ENCODE data around the gene UBAP1. TPM values are rescaled to one million over a fixed set of nuclear protein-coding genes. Genes with fewer than 3 reads are reported as not detected.
A peak's percentile ranks its signal among the peaks of the same experiment; 100 is the strongest.

The UBAP1 gene
- total RNA-seq, 4 donors from 2014 or later, result 42.2 to 63.3 (median 51.9) TPM

GRCh38 chr9:34197756-34198711 lies 19.2 kb downstream of the UBAP1 start:
- Histone ChIP-seq H3K27ac (no peak overlapping the region), H3K9me3 (no peaks in the 10 kb centered on the region), H3K27me3 (no peaks in the 10 kb centered on the region), H3K4me3 (no peak overlapping the region), H3K36me3 (no peaks in the 10 kb centered on the region), H3K4me1 (peaks cover 15% of the 10 kb centered on the region)
- no peak for DNase-seq (ENCODE audit: low spot score in 2 of 2)
- TF ChIP-seq EP300 (IDR thresholded peaks at IDR 0.05) (no peak), CTCF (IDR thresholded peaks at IDR 0.05) (no peak), POLR2AphosphoS5 (IDR thresholded peaks at IDR 0.05) (no peak), POLR2A (IDR thresholded peaks at IDR 0.05) (no peak)
- WGBS, result 78% methylated on average over 6 of the region's 6 CpGs

- Histone ChIP-seq H3K27me3 (no peaks in the 10 kb centered on the region), H3K4me1 (peaks cover 30% of the 10 kb centered on the region), H3K27ac (no peak overlapping the region), H3K4me3 (no peak overlapping the region), H3K36me3 (no peaks in the 10 kb centered on the region), H3K9me3 (no peaks in the 10 kb centered on the region)
- no peak for DNase-seq (ENCODE audit: low spot score in 2 of 2)
- 81% methylated on average over 2 of the region's 2 CpGs for WGBS
- TF ChIP-seq POLR2AphosphoS5 (IDR thresholded peaks at IDR 0.05) (no peak), EP300 (IDR thresholded peaks at IDR 0.05) (no peak), CTCF (IDR thresholded peaks at IDR 0.05) (no peak), POLR2A (IDR thresholded peaks at IDR 0.05) (no peak)
Observed at GRCh38 chr9:34200092-34200491, 21.2 kb downstream of the UBAP1 start.

GRCh38 chr9:34203275-34203991 lies 24.6 kb downstream of the UBAP1 start:
- 51% methylated on average over 4 of the region's 4 CpGs for WGBS
- no peak for TF ChIP-seq CTCF (IDR thresholded peaks at IDR 0.05)
- no peak for TF ChIP-seq EP300 (IDR thresholded peaks at IDR 0.05)
- TF ChIP-seq POLR2AphosphoS5 (IDR thresholded peaks at IDR 0.05), result no peak
- no peak for TF ChIP-seq POLR2A (IDR thresholded peaks at IDR 0.05)
- Histone ChIP-seq H3K27me3 (no peaks in the 10 kb centered on the region), H3K4me1 (peaks cover 32% of the 10 kb centered on the region), H3K36me3 (no peaks in the 10 kb centered on the region), H3K27ac (peak overlapping the region; percentile 57), H3K9me3 (no peaks in the 10 kb centered on the region), H3K4me3 (no peak overlapping the region)
- no peak for DNase-seq (ENCODE audit: low spot score in 2 of 2)

- Histone ChIP-seq H3K27ac (peak overlapping the region; percentile 57), H3K4me1 (peaks cover 32% of the 10 kb centered on the region), H3K9me3 (no peaks in the 10 kb centered on the region), H3K27me3 (no peaks in the 10 kb centered on the region), H3K4me3 (no peak overlapping the region), H3K36me3 (no peaks in the 10 kb centered on the region)
- DNase-seq (ENCODE audit: low spot score in 2 of 2), result no peak
- 30% methylated on average over 6 of the region's 6 CpGs for WGBS
- TF ChIP-seq CTCF (IDR thresholded peaks at IDR 0.05), result no peak
- no peak for TF ChIP-seq POLR2AphosphoS5 (IDR thresholded peaks at IDR 0.05)
- no peak for TF ChIP-seq POLR2A (IDR thresholded peaks at IDR 0.05)
Observed at GRCh38 chr9:34203992-34204635, 25.3 kb downstream of the UBAP1 start.
